ENCODE measurements around the gene IFNA5.

IFNA5 gene

GRCh38 chr9:21289848-21290247 lies 15.3 kb downstream of the IFNA5 start:
- DNase-seq, result no peak

- no peak for DNase-seq
These were observed 17.8 kb downstream of the IFNA5 start for GRCh38 chr9:21287280-21287679.

- no peak for DNase-seq
These were observed 18.5 kb downstream of the IFNA5 start for GRCh38 chr9:21286659-21287058.

GRCh38 chr9:21286099-21286498 lies 19.0 kb downstream of the IFNA5 start:
- DNase-seq, result no peak

- no peak for DNase-seq
These were observed 23.8 kb downstream of the IFNA5 start for GRCh38 chr9:21281275-21281674.

GRCh38 chr9:21268347-21268657 lies 36.8 kb downstream of the IFNA5 start:
- DNase-seq, result no peak

- no peak for DNase-seq
These were observed 37.4 kb downstream of the IFNA5 start for GRCh38 chr9:21267485-21268346.

- no peak for DNase-seq
These were observed 38.2 kb downstream of the IFNA5 start for GRCh38 chr9:21266733-21267484.

GRCh38 chr9:21265421-21266189 lies 39.5 kb downstream of the IFNA5 start:
- DNase-seq, result no peak

GRCh38 chr9:21255538-21256212 lies 49.4 kb downstream of the IFNA5 start:
- no peak for DNase-seq

Data from T-helper 9 cell (primary cell).